Stimulated activated naive CD8-positive, alpha-beta T cell treated with anti-CD3 and anti-CD28 coated beads, Interleukin-15, Interleukin-2, amounts not matched to agents 100 ng/mL and 50 ng/mL, for 24 hours (primary cell): ENCODE data around the gene NOX5.
A peak's percentile ranks its signal among the peaks of the same experiment; 100 is the strongest.

ENCODE experiments used
- H3K27ac Mint-ChIP-seq: one replicate; pipeline ENCODE4 v1.8.0; 2021; ENCODE audit warnings: mild to moderate bottlenecking, mixed read lengths
- H3K27me3 Mint-ChIP-seq: one replicate; pipeline ENCODE4 v1.8.0; 2021; ENCODE audit warnings: mixed read lengths
- H3K36me3 Mint-ChIP-seq: one replicate; pipeline ENCODE4 v1.8.0; 2021; ENCODE audit warnings: low read depth, mixed read lengths
- H3K4me1 Mint-ChIP-seq: one replicate; pipeline ENCODE4 v1.8.0; 2021; ENCODE audit warnings: low read depth, mixed read lengths
- H3K4me3 Mint-ChIP-seq: one replicate; pipeline ENCODE4 v1.8.0; 2021; ENCODE audit warnings: mild to moderate bottlenecking, mixed read lengths
- H3K9me3 Mint-ChIP-seq: one replicate; pipeline ENCODE4 v1.8.0; 2021; ENCODE audit warnings: mixed read lengths

The NOX5 gene

GRCh38 chr15:69069996-69070395 lies 55.5 kb downstream of the NOX5 start:
- Mint-ChIP-seq H3K4me1 (peaks cover 6% of the 10 kb centered on the region), H3K27me3 (peaks cover 52% of the 10 kb centered on the region), H3K36me3 (no peaks in the 10 kb centered on the region), H3K27ac (no peak overlapping the region), H3K9me3 (no peaks in the 10 kb centered on the region), H3K4me3 (no peak overlapping the region)

GRCh38 chr15:69070396-69070795 lies 55.9 kb downstream of the NOX5 start:
- no peaks in the 10 kb centered on the region for H3K9me3 Mint-ChIP-seq
- no peak overlapping the region for H3K4me3 Mint-ChIP-seq
- H3K36me3 Mint-ChIP-seq: no peaks in the 10 kb centered on the region
- peaks cover 52% of the 10 kb centered on the region for H3K27me3 Mint-ChIP-seq
- no peak overlapping the region for H3K27ac Mint-ChIP-seq
- peaks cover 6% of the 10 kb centered on the region for H3K4me1 Mint-ChIP-seq

- Mint-ChIP-seq H3K36me3 (no peaks in the 10 kb centered on the region), H3K27me3 (peaks cover 47% of the 10 kb centered on the region), H3K4me3 (no peak overlapping the region), H3K9me3 (no peaks in the 10 kb centered on the region), H3K4me1 (peaks cover 6% of the 10 kb centered on the region), H3K27ac (no peak overlapping the region)
Measured at GRCh38 chr15:69071260-69071659, 56.8 kb downstream of the NOX5 start.

- Mint-ChIP-seq H3K27me3 (peaks cover 47% of the 10 kb centered on the region), H3K27ac (no peak overlapping the region), H3K9me3 (no peaks in the 10 kb centered on the region), H3K36me3 (no peaks in the 10 kb centered on the region), H3K4me3 (no peak overlapping the region), H3K4me1 (peaks cover 6% of the 10 kb centered on the region)
Measured at GRCh38 chr15:69072906-69073305, 58.4 kb downstream of the NOX5 start.

- H3K27me3 Mint-ChIP-seq: peaks cover 47% of the 10 kb centered on the region
- peak overlapping the region; percentile 24 for H3K4me3 Mint-ChIP-seq
- H3K36me3 Mint-ChIP-seq: no peaks in the 10 kb centered on the region
- no peak overlapping the region for H3K27ac Mint-ChIP-seq
- H3K4me1 Mint-ChIP-seq: peaks cover 6% of the 10 kb centered on the region
- no peaks in the 10 kb centered on the region for H3K9me3 Mint-ChIP-seq
Measured at GRCh38 chr15:69074001-69074842, 59.7 kb downstream of the NOX5 start.

- Mint-ChIP-seq H3K27ac (no peak overlapping the region), H3K4me1 (peaks cover 6% of the 10 kb centered on the region), H3K36me3 (no peaks in the 10 kb centered on the region), H3K9me3 (no peaks in the 10 kb centered on the region), H3K4me3 (no peak overlapping the region), H3K27me3 (peaks cover 41% of the 10 kb centered on the region)
Measured at GRCh38 chr15:69074843-69075224, 60.3 kb downstream of the NOX5 start.

GRCh38 chr15:69075440-69075839 lies 60.9 kb downstream of the NOX5 start:
- H3K27me3 Mint-ChIP-seq: peaks cover 35% of the 10 kb centered on the region

GRCh38 chr15:69076756-69077155 lies 62.3 kb downstream of the NOX5 start:
- Mint-ChIP-seq H3K36me3 (no peaks in the 10 kb centered on the region), H3K4me3 (no peak overlapping the region), H3K4me1 (peaks cover 6% of the 10 kb centered on the region), H3K27ac (no peak overlapping the region), H3K9me3 (no peaks in the 10 kb centered on the region), H3K27me3 (peaks cover 28% of the 10 kb centered on the region)

More at GRCh38 chr15:69075440-69075839, 60.9 kb downstream of the NOX5 start:
- H3K9me3 Mint-ChIP-seq: no peaks in the 10 kb centered on the region
- no peaks in the 10 kb centered on the region for H3K36me3 Mint-ChIP-seq
- H3K4me1 Mint-ChIP-seq: peaks cover 6% of the 10 kb centered on the region
- H3K4me3 Mint-ChIP-seq: no peak overlapping the region
- no peak overlapping the region for H3K27ac Mint-ChIP-seq

- Mint-ChIP-seq H3K36me3 (no peaks in the 10 kb centered on the region), H3K9me3 (no peaks in the 10 kb centered on the region), H3K4me3 (no peak overlapping the region), H3K4me1 (peaks cover 6% of the 10 kb centered on the region), H3K27ac (no peak overlapping the region), H3K27me3 (peaks cover 20% of the 10 kb centered on the region)
Measured at GRCh38 chr15:69078638-69079037, 64.1 kb downstream of the NOX5 start.

- no peak overlapping the region for H3K4me3 Mint-ChIP-seq
- H3K27me3 Mint-ChIP-seq: peaks cover 8% of the 10 kb centered on the region
- H3K9me3 Mint-ChIP-seq: no peaks in the 10 kb centered on the region
- no peaks in the 10 kb centered on the region for H3K36me3 Mint-ChIP-seq
- no peaks in the 10 kb centered on the region for H3K4me1 Mint-ChIP-seq
- no peak overlapping the region for H3K27ac Mint-ChIP-seq
Measured at GRCh38 chr15:69080295-69081248, 66.1 kb downstream of the NOX5 start.

- no peaks in the 10 kb centered on the region for H3K9me3 Mint-ChIP-seq
- H3K4me3 Mint-ChIP-seq: no peak overlapping the region
- no peak overlapping the region for H3K27ac Mint-ChIP-seq
- H3K27me3 Mint-ChIP-seq: peaks cover 10% of the 10 kb centered on the region
- H3K4me1 Mint-ChIP-seq: no peaks in the 10 kb centered on the region
- H3K36me3 Mint-ChIP-seq: no peaks in the 10 kb centered on the region
Measured at GRCh38 chr15:69081310-69082004, 67.0 kb downstream of the NOX5 start.

GRCh38 chr15:69082021-69082502 lies 67.6 kb downstream of the NOX5 start:
- Mint-ChIP-seq H3K27me3 (peaks cover 15% of the 10 kb centered on the region), H3K27ac (no peak overlapping the region), H3K36me3 (no peaks in the 10 kb centered on the region), H3K9me3 (no peaks in the 10 kb centered on the region), H3K4me3 (no peak overlapping the region), H3K4me1 (no peaks in the 10 kb centered on the region)

- H3K27me3 Mint-ChIP-seq: peaks cover 19% of the 10 kb centered on the region
Measured at GRCh38 chr15:69082554-69082953, 68.1 kb downstream of the NOX5 start.

GRCh38 chr15:69084404-69085030 lies 70.0 kb downstream of the NOX5 start:
- peaks cover 29% of the 10 kb centered on the region for H3K27me3 Mint-ChIP-seq
- H3K4me3 Mint-ChIP-seq: no peak overlapping the region
- no peaks in the 10 kb centered on the region for H3K36me3 Mint-ChIP-seq
- no peak overlapping the region for H3K27ac Mint-ChIP-seq
- no peaks in the 10 kb centered on the region for H3K4me1 Mint-ChIP-seq
- H3K9me3 Mint-ChIP-seq: no peaks in the 10 kb centered on the region

More at GRCh38 chr15:69082554-69082953, 68.1 kb downstream of the NOX5 start:
- Mint-ChIP-seq H3K4me3 (no peak overlapping the region), H3K4me1 (no peaks in the 10 kb centered on the region), H3K27ac (no peak overlapping the region), H3K36me3 (no peaks in the 10 kb centered on the region), H3K9me3 (no peaks in the 10 kb centered on the region)
